Measurements from ENCODE around the gene ADAMTS9.

The ADAMTS9 gene

GRCh38 chr3:64489361-64490044, 198.3 kb downstream of the ADAMTS9 start:
- DNase-seq (ENCODE audit: low read depth in 2 of 2) = no peak

GRCh38 chr3:64488939-64489338, 198.9 kb downstream of the ADAMTS9 start:
- DNase-seq (ENCODE audit: low read depth in 2 of 2) = no peak

GRCh38 chr3:64484289-64484992, 203.4 kb downstream of the ADAMTS9 start:
- peak; percentile 46 to 47 for DNase-seq (ENCODE audit: low read depth in 2 of 2)

GRCh38 chr3:64483467-64483866, 204.3 kb downstream of the ADAMTS9 start:
- no peak for DNase-seq (ENCODE audit: low read depth in 2 of 2)

- DNase-seq (ENCODE audit: low read depth in 2 of 2) = no peak
Measured at GRCh38 chr3:64475037-64475436, 212.8 kb downstream of the ADAMTS9 start.

GRCh38 chr3:64473466-64473865, 214.3 kb downstream of the ADAMTS9 start:
- DNase-seq (ENCODE audit: low read depth in 2 of 2) = no peak

GRCh38 chr3:64470436-64470835, 217.4 kb downstream of the ADAMTS9 start:
- DNase-seq (ENCODE audit: low read depth in 2 of 2) = no peak

- DNase-seq (ENCODE audit: low read depth in 2 of 2) = no peak
Measured at GRCh38 chr3:64467255-64467944, 220.4 kb downstream of the ADAMTS9 start.

Data from fibroblast of skin of left biceps (primary cell).